Vagina (tissue), 2 donors: Measurements from ENCODE around the gene DNAJC21. TPM values are rescaled to one million over a fixed set of nuclear protein-coding genes. Genes with fewer than 3 reads are reported as not detected.

Source experiments
- DNase-seq, 2 donors: peaks; one replicate each; pipeline ENCODE4 v3.0.0-alpha.2; 2017; ENCODE audit errors: extremely low spot score in 2 of 2
- H3K27ac ChIP-seq: fragments of 200-600 bp; sonication (generic); one replicate; pipeline ENCODE4 v1.5.1; 2019
- H3K27me3 ChIP-seq: fragments of 200-600 bp; sonication (generic); one replicate; pipeline ENCODE4 v1.5.1; 2019
- H3K36me3 ChIP-seq, 2 donors: fragments of 200-600 bp; sonication (generic); one replicate each; pipeline ENCODE4 v1.5.1; 2017 to 2019
- H3K4me1 ChIP-seq: fragments of 200-600 bp; sonication (generic); one replicate; pipeline ENCODE4 v1.5.1; 2019
- H3K4me3 ChIP-seq, 2 donors: fragments of 200-600 bp; sonication (generic); 1 replicate in 1 of 2; 2 replicates in 1 of 2; pipeline ENCODE4 v1.5.1; 2016 to 2019
- H3K9me3 ChIP-seq: fragments of 200-600 bp; sonication (generic); one replicate; pipeline ENCODE4 v1.5.1; 2019
- CTCF ChIP-seq, 3 experiments: fragments of 450-650 bp in 2 of 3; fragments of 200-600 bp in 1 of 3; sonication (generic) in 1 of 3; IDR thresholded peaks; one replicate each; pipeline ENCODE4 v1.5.1; 2017 to 2019; ENCODE audit warnings: antibody characterized with exemption in 3 of 3, mild to moderate bottlenecking in 2 of 3, moderate library complexity in 2 of 3
- POLR2A ChIP-seq, 2 donors: fragments of 450-650 bp; IDR thresholded peaks; one replicate each; pipeline ENCODE4 v1.6.1; 2017; ENCODE audit warnings: antibody characterized with exemption in 2 of 2, mild to moderate bottlenecking in 2 of 2, moderate library complexity in 2 of 2
- POLR2AphosphoS5 ChIP-seq, 2 donors: sonication (generic); formaldehyde crosslinking; IDR thresholded peaks; one replicate each; pipeline ENCODE4 v1.9.0; 2017; ENCODE audit warnings: antibody characterized with exemption in 2 of 2, mild to moderate bottlenecking in 2 of 2, low read depth in 1 of 2; ENCODE audit not compliant: insufficient read depth in 1 of 2
- intact Hi-C: fragments of 100-400 bp; cut with DNase I; formaldehyde crosslinking; loops from one replicate; pipeline ENCODE4 v1.15.1; 2023
- total RNA-seq: library from RNA; depleted of rRNA; stranded (reverse); fragments of >200 nt; gene quantifications from one replicate; pipeline ENCODE4 v1.2.3, GENCODE V29; 2016

DNAJC21 gene
- total RNA-seq, 1 donor from 2014 or later, result 38.5 TPM

- intact Hi-C loops, result no loop called here
- Histone ChIP-seq H3K4me1 (no peaks in the 10 kb centered on the region), H3K27me3 (no peaks in the 10 kb centered on the region), H3K9me3 (no peaks in the 10 kb centered on the region), H3K27ac (no peak overlapping the region), H3K4me3 (no peak overlapping the region), H3K36me3 (no peaks in the 10 kb centered on the region)
- no peak for DNase-seq
- TF ChIP-seq POLR2AphosphoS5 (IDR thresholded peaks at IDR 0.05; ENCODE audit: insufficient read depth in 1 of 2, low read depth in 1 of 2), result no peak
- TF ChIP-seq CTCF (IDR thresholded peaks at IDR 0.05), result peak in 2 of 3 experiments; percentile 49 to 61
- TF ChIP-seq POLR2A (IDR thresholded peaks at IDR 0.05), result no peak
These were observed 73.9 kb downstream of the DNAJC21 start for GRCh38 chr5:35003018-35003957.

DNA sequence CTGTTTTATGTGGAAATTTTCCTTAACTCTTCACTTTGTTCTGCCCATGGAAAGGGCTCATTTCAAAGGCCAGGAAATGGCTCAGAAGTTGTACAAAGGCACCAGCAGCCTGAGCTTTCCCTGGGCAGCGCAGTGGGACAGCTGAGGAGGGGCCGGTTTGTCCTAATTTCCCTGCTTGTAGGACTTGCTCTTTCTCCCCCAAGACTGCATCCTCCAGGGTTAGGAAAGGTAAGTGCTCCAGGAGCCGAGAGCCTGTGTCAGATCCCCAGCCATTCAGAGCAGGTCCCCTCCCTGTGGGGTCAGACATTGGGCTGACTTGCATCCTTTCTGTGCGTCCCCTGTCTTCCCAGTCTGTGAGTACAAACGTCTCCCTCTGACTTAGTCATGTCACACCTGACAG, 74.8 kb downstream of the DNAJC21 start:
- Histone ChIP-seq H3K4me3 (no peak overlapping the region), H3K9me3 (no peaks in the 10 kb centered on the region), H3K36me3 (no peaks in the 10 kb centered on the region), H3K27ac (no peak overlapping the region), H3K4me1 (no peaks in the 10 kb centered on the region), H3K27me3 (no peaks in the 10 kb centered on the region)
- TF ChIP-seq POLR2AphosphoS5 (IDR thresholded peaks at IDR 0.05; ENCODE audit: insufficient read depth in 1 of 2, low read depth in 1 of 2) (no peak), CTCF (IDR thresholded peaks at IDR 0.05) (no peak), POLR2A (IDR thresholded peaks at IDR 0.05) (no peak)
- no peak for DNase-seq
- intact Hi-C loops, result no loop called here

DNA sequence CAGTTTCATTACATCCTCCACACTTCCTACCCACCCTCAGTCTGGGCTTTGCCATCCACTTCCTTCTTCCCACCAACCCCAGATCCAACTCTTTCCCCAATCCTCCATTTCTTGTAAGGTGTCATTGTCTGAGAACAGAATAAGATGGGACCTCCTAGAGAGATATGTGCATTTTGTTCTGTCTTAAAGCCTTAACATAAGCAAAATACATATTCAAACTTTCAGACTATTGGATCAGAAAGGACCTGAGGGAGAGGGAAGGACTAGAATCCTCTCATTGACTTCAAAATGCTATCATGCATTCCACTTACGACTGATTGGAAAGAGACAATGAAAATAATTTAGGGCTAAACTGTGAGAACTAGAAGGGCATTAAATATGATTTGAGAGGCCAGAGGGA, 75.4 kb downstream of the DNAJC21 start:
- Histone ChIP-seq H3K4me1 (no peaks in the 10 kb centered on the region), H3K36me3 (no peaks in the 10 kb centered on the region), H3K4me3 (no peak overlapping the region), H3K27ac (no peak overlapping the region), H3K27me3 (no peaks in the 10 kb centered on the region), H3K9me3 (no peaks in the 10 kb centered on the region)
- intact Hi-C loops, result no loop called here
- no peak for DNase-seq
- TF ChIP-seq POLR2A (IDR thresholded peaks at IDR 0.05) (no peak), POLR2AphosphoS5 (IDR thresholded peaks at IDR 0.05; ENCODE audit: insufficient read depth in 1 of 2, low read depth in 1 of 2) (no peak), CTCF (IDR thresholded peaks at IDR 0.05) (no peak)

Other genes with a start within 250 kb of the DNAJC21 start
- gene TTC23L, start 90.4 kb upstream of the DNAJC21 start, total RNA-seq, result 0.25 TPM
- gene RAD1, start 14.1 kb upstream of the DNAJC21 start, total RNA-seq, result 27.7 TPM
- 10.3 TPM for gene BRIX1, start 13.8 kb upstream of the DNAJC21 start, total RNA-seq
- not detected for gene AGXT2, start 118.4 kb downstream of the DNAJC21 start, total RNA-seq